Measurements from ENCODE around the gene RSF1. TPM values are rescaled to one million over a fixed set of nuclear protein-coding genes. Genes with fewer than 3 reads are reported as not detected.
"Not testable (repeated sequence)": the region's sequence is repeated elsewhere in the genome, so short reads cannot be mapped to it uniquely, and the experiment has no call there.

Gene RSF1
- polyA plus RNA-seq (2011; rRNA removed) = 26.5 and 26.8 TPM in 2 replicates
- 46.9 and 47.4 TPM in 2 replicates for polyA minus RNA-seq (2011; rRNA and poly(A)+ RNA removed)

- peak; percentile 98 for DNase-seq (ENCODE audit: low read depth, low spot score)
- ChIA-PET CTCF (interaction anchor here (0.8 to 3.7 kb wide), 5 partner anchors 11 to 187 kb away, joined by 3 to 19 read pairs (median 4); no protein-coding TSS in a partner anchor), POLR2A (interaction anchor here (1.0 to 1.4 kb wide), 2 partner anchors 174 to 367 kb away, joined by 3 to 5 read pairs; partner anchors contain the start of genes INTS4 and KCTD21)
- Histone ChIP-seq H3K9me3 (ENCODE audit: control insufficient read depth, insufficient read depth, low read length) (no peaks in the 10 kb centered on the region; the same call in 1 of the 2 replicates), H3K27ac (ENCODE audit: low read depth, low read length) (peak within 1 kb of the TSS; percentile 79), H3K4me3 (ENCODE audit: low read depth, low read length) (peak within 1 kb of the TSS; percentile 94), H3K27me3 (ENCODE audit: control insufficient read depth, insufficient read depth, low read length) (no peaks in the 10 kb centered on the region)
- peak; percentile 82 for TF ChIP-seq CTCF (IDR thresholded peaks at IDR 0.05; ENCODE audit: low read depth, low read length)
Observed at GRCh38 chr11:77820565-77821348, at the start of gene RSF1, which contains the start of gene AAMDC. Gene RSF1 (minus strand): TSS chr11:77820722. CDS start chr11:77820714, 8 bp downstream. Gene AAMDC (plus strand): TSS chr11:77821144. CDS start chr11:77842497, 21,353 bp downstream.

GRCh38 chr11:77868744-77869143 is 48.2 kb upstream of the RSF1 start:
- no peak overlapping the region for H3K27ac ChIP-seq (ENCODE audit: low read depth, low read length)

GRCh38 chr11:77866336-77866735 is 45.8 kb upstream of the RSF1 start:
- no peak overlapping the region for H3K27ac ChIP-seq (ENCODE audit: low read depth, low read length)
- no peaks in the 10 kb centered on the region for H3K27me3 ChIP-seq (ENCODE audit: control insufficient read depth, insufficient read depth, low read length)
- DNase-seq (ENCODE audit: low read depth, low spot score) = no peak
- no peak for TF ChIP-seq CTCF (IDR thresholded peaks at IDR 0.05; ENCODE audit: low read depth, low read length)
- POLR2A ChIA-PET = interaction anchor here (0.7 kb wide), 1 partner anchor 213 kb away, joined by 3 read pairs; the partner anchor contains the start of gene NDUFC2
- no peak overlapping the region for H3K4me3 ChIP-seq (ENCODE audit: low read depth, low read length)
- no peaks in the 10 kb centered on the region for H3K9me3 ChIP-seq (ENCODE audit: control insufficient read depth, insufficient read depth, low read length)
- CTCF ChIA-PET = interaction anchor here (0.6 kb wide), 1 partner anchor 137 kb away, joined by 3 read pairs; no protein-coding TSS in a partner anchor

More at GRCh38 chr11:77868744-77869143, 48.2 kb upstream of the RSF1 start:
- Histone ChIP-seq H3K4me3 (ENCODE audit: low read depth, low read length) (no peak overlapping the region), H3K9me3 (ENCODE audit: control insufficient read depth, insufficient read depth, low read length) (no peaks in the 10 kb centered on the region), H3K27me3 (ENCODE audit: control insufficient read depth, insufficient read depth, low read length) (no peaks in the 10 kb centered on the region)
- no peak for DNase-seq (ENCODE audit: low read depth, low spot score)
- POLR2A ChIA-PET = no interaction called here
- TF ChIP-seq CTCF (IDR thresholded peaks at IDR 0.05; ENCODE audit: low read depth, low read length) = no peak
- CTCF ChIA-PET = no interaction called here

- TF ChIP-seq CTCF (IDR thresholded peaks at IDR 0.05; ENCODE audit: low read depth, low read length) = no peak
- ChIA-PET POLR2A (no interaction called here), CTCF (interaction anchor here (0.6 kb wide), 1 partner anchor 137 kb away, joined by 3 read pairs; no protein-coding TSS in a partner anchor)
- H3K27me3 ChIP-seq (ENCODE audit: control insufficient read depth, insufficient read depth, low read length) = no peaks in the 10 kb centered on the region
- no peak overlapping the region for H3K27ac ChIP-seq (ENCODE audit: low read depth, low read length)
- H3K4me3 ChIP-seq (ENCODE audit: low read depth, low read length) = no peak overlapping the region
- no peaks in the 10 kb centered on the region for H3K9me3 ChIP-seq (ENCODE audit: control insufficient read depth, insufficient read depth, low read length)
- DNase-seq (ENCODE audit: low read depth, low spot score) = no peak
Observed at GRCh38 chr11:77865805-77866204, 45.3 kb upstream of the RSF1 start.

- H3K27ac ChIP-seq (ENCODE audit: low read depth, low read length); CTCF ChIA-PET; DNase-seq (ENCODE audit: low read depth, low spot score); H3K4me3 ChIP-seq (ENCODE audit: low read depth, low read length); H3K27me3 ChIP-seq (ENCODE audit: control insufficient read depth, insufficient read depth, low read length); H3K9me3 ChIP-seq (ENCODE audit: control insufficient read depth, insufficient read depth, low read length); POLR2A ChIA-PET: not testable (repeated sequence)
Observed at GRCh38 chr11:77861444-77861843, 40.9 kb upstream of the RSF1 start.

- DNase-seq (ENCODE audit: low read depth, low spot score); H3K27ac ChIP-seq (ENCODE audit: low read depth, low read length); H3K27me3 ChIP-seq (ENCODE audit: control insufficient read depth, insufficient read depth, low read length); H3K4me3 ChIP-seq (ENCODE audit: low read depth, low read length): not testable (repeated sequence)
- peaks cover 13% of the 10 kb centered on the region for H3K9me3 ChIP-seq (ENCODE audit: control insufficient read depth, insufficient read depth, low read length)
- ChIA-PET POLR2A (interaction anchor here (0.8 kb wide), 1 partner anchor 27 kb away, joined by 4 read pairs; no protein-coding TSS in a partner anchor), CTCF (interaction anchor here (0.6 kb wide), 1 partner anchor 31 kb away, joined by 4 read pairs; no protein-coding TSS in a partner anchor)
Observed at GRCh38 chr11:77857906-77858457, 37.5 kb upstream of the RSF1 start.
